ENCODE data around the gene CHD3. TPM values are rescaled to one million over a fixed set of nuclear protein-coding genes. Genes with fewer than 3 reads are reported as not detected.

CHD3 gene
- total and polyA plus RNA-seq, 2 donors (not counting 1 experiment from before 2014, with no cell fraction given), result 68.1 to 69.1 TPM

DNA sequence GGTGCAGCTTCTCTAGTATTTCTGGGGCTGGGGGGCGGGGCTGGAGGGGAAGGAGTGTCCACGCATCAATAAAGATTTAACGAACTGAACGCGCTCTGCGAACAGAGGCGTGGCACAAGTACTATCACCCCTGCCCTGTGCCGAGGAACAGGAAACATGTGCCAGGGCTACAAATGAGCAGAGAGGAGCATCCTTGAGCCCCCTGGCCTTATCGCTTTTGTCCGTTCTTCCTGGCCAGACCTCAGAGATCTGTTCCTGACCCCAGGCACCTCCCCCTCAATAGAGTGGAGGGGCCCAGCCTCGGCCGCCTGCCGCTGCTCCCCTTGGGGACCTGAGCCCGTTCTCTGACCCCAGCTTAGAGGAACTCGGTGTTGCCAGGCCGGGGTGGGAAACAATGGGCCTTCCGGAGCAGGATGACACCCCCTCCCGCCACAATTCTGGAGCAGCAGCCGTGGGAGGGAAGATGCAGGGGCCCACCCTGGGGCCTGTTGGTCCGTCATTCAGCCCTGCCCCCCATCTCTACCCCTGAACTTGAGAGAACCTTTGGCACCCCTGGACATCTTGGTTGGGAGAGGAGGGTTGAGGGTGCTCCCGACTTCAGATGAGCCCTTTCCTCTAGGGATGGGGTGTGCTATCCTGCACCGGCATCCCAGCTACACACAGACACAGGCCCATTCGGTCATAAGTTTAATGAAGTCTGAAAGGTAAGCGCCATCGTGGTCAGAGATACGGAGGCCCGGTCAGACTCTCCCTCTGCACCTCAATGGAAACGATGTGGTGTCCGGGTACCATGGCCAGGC, 32.4 kb upstream of the CHD3 start:
- no peak overlapping the region for H3K27ac Mint-ChIP-seq
- no peaks in the 10 kb centered on the region for H3K27me3 Mint-ChIP-seq
- H3K4me3 Mint-ChIP-seq, result no peak overlapping the region
- Histone ChIP-seq H3K79me2 (ENCODE audit: control insufficient read depth, insufficient read depth, low read length) (peaks cover 9% of the 10 kb centered on the region), H3K4me1 (ENCODE audit: control insufficient read depth in 2 of 2, insufficient read depth in 2 of 2, low read length in 2 of 2) (peaks cover 23 to 40% of the 10 kb centered on the region in 2 donors), H2AFZ (ENCODE audit: insufficient read depth, low read depth, low read length, poor library complexity, severe bottlenecking) (peak overlapping the region; percentile 87), H4K20me1 (ENCODE audit: control insufficient read depth, insufficient read depth, low read length, poor library complexity, severe bottlenecking) (peaks cover 25% of the 10 kb centered on the region), H3K4me2 (replicated peaks; ENCODE audit: low read depth, low read length, poor library complexity, severe bottlenecking) (peak overlapping the region; percentile 83), H3K4me3 (ENCODE audit: control extremely low read depth in 1 of 5, extremely low read depth in 1 of 5, insufficient read depth in 1 of 5, low read depth in 2 of 5, low read length in 4 of 5) (peak overlapping the region; percentile 54 to 92 (median 76)), H3K9ac (ENCODE audit: low read length) (peak overlapping the region; percentile 82), H3K9me3 (ENCODE audit: control extremely low read depth in 1 of 3, control insufficient read depth in 2 of 3, insufficient read depth in 1 of 3, low read length in 2 of 3) (no peaks in the 10 kb centered on the region), H3K36me3 (replicated peaks in 1 of 2; ENCODE audit: control extremely low read depth in 1 of 2, control insufficient read depth in 1 of 2, extremely low read depth in 1 of 2, insufficient read depth in 2 of 2, low read length in 1 of 2) (peaks cover 0 to 8% of the 10 kb centered on the region in 2 experiments), H3K27ac (ENCODE audit: low read length in 2 of 2) (peak overlapping the region; percentile 85 to 90), H3K27me3 (replicated peaks in 1 of 4; ENCODE audit: control extremely low read depth in 1 of 4, control insufficient read depth in 3 of 4, insufficient read depth in 4 of 4, low read length in 3 of 4) (no peaks in the 10 kb centered on the region)
- no peak for TF ChIP-seq EZH2 (IDR thresholded peaks at IDR 0.05; ENCODE audit: borderline replicate concordance, insufficient read depth, low read depth, low read length, poor library complexity, severe bottlenecking)
- TF ChIP-seq, protein P1, sequence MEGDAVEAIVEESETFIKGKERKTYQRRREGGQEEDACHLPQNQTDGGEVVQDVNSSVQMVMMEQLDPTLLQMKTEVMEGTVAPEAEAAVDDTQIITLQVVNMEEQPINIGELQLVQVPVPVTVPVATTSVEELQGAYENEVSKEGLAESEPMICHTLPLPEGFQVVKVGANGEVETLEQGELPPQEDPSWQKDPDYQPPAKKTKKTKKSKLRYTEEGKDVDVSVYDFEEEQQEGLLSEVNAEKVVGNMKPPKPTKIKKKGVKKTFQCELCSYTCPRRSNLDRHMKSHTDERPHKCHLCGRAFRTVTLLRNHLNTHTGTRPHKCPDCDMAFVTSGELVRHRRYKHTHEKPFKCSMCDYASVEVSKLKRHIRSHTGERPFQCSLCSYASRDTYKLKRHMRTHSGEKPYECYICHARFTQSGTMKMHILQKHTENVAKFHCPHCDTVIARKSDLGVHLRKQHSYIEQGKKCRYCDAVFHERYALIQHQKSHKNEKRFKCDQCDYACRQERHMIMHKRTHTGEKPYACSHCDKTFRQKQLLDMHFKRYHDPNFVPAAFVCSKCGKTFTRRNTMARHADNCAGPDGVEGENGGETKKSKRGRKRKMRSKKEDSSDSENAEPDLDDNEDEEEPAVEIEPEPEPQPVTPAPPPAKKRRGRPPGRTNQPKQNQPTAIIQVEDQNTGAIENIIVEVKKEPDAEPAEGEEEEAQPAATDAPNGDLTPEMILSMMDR (IDR thresholded peaks at IDR 0.05), result no peak
- 2% methylated on average over 19 of the region's 29 CpGs for WGBS (ENCODE audit: insufficient coverage)
- intact Hi-C loops (cut with micrococcal nuclease), result loop anchor here (5.0 kb wide), 4 partner anchors 61 to 604 kb away; partner anchors contain the start of genes CTDNEP1, ELP5, RNF227 and TP53
- ATAC-seq (ENCODE audit: low read depth) (no peak), DNase-seq (peak; percentile 67)
- ChIA-PET CTCF (interaction anchor here (0.7 to 2.6 kb wide), 13 partner anchors 14 to 217 kb away, joined by 3 to 53 read pairs (median 7); partner anchors contain the start of genes CNTROB, TP53, TRAPPC1 and WRAP53), POLR2A (interaction anchor here (0.6 to 1.7 kb wide), 15 partner anchors 10 to 614 kb away, joined by 3 to 21 read pairs (median 4); partner anchors contain the start of genes CNTROB, CTC1, GABARAP and KDM6B)
- H3K9me3 Mint-ChIP-seq (ENCODE audit: insufficient read depth), result no peaks in the 10 kb centered on the region
- H3K4me1 Mint-ChIP-seq, result peaks cover 13% of the 10 kb centered on the region

Measured in B cell (primary cell).